ENCODE measurements around the gene NCOA7. TPM values are rescaled to one million over a fixed set of nuclear protein-coding genes. Genes with fewer than 3 reads are reported as not detected.
"Not testable (repeated sequence)": the region's sequence is repeated elsewhere in the genome, so short reads cannot be mapped to it uniquely, and the experiment has no call there.

Gene NCOA7
- total and polyA plus RNA-seq, 9 donors, result 10.9 to 54.1 (median 30.7) TPM

DNA sequence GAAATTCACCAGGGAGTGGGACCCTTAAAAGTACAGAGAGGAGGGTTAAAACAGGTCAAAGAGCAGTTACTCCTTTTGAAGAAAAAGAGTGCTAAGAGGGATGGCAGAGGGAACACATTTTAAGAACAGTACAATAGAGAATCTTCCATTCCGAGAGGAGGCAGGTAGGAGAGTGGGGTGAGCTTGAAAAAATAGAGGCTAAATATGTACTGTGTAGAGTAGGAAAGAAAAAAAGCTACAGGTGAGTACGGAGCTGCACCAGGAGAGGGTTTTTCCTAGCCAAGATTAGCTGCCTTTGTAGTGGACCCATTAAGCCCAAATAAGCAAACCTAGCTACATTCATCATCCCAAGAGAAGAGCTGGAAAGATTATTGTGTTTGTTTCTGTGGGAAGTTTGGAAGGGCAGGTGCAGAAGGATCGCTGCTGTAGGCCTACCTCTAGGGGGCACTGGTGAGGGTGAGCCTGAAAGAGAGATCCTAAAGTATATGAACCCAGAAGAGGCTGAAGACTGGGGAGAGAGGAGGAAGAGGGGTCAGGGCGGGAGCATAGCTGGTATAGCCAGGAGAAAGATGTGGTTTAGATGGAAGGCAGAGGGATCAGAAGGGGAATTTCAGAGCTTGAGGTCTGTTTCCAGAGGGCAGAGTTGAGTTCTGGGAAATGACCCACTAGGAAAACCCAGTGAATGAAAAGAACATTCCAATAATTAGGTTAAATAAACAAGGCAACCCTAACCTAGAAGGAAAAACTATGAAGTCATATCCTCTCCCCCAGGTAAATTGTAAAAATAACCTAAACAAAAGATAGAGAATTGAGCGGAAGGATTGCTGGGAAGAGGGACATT, 115.6 kb downstream of the NCOA7 start:
- WGBS, 3 donors, result 77 to 83% (median 78%) methylated on average over 5 of the region's 5 CpGs
- Histone ChIP-seq H3K4me3 (no peak overlapping the region), H3K4me1 (ENCODE audit: insufficient read depth) (no peaks in the 10 kb centered on the region), H3K27ac (no peak overlapping the region), H3K27me3 (no peaks in the 10 kb centered on the region), H3K36me3 (no peaks in the 10 kb centered on the region), H3K9me3 (no peaks in the 10 kb centered on the region)
- intact Hi-C loops (cut with DNase I), result no loop called here
- DNase-seq, result peak in 2 of 5 donors; percentile 24 to 30
- TF ChIP-seq EP300 (IDR thresholded peaks at IDR 0.05), result no peak
- no peak for TF ChIP-seq POLR2A (IDR thresholded peaks at IDR 0.05)
- TF ChIP-seq, protein P1, sequence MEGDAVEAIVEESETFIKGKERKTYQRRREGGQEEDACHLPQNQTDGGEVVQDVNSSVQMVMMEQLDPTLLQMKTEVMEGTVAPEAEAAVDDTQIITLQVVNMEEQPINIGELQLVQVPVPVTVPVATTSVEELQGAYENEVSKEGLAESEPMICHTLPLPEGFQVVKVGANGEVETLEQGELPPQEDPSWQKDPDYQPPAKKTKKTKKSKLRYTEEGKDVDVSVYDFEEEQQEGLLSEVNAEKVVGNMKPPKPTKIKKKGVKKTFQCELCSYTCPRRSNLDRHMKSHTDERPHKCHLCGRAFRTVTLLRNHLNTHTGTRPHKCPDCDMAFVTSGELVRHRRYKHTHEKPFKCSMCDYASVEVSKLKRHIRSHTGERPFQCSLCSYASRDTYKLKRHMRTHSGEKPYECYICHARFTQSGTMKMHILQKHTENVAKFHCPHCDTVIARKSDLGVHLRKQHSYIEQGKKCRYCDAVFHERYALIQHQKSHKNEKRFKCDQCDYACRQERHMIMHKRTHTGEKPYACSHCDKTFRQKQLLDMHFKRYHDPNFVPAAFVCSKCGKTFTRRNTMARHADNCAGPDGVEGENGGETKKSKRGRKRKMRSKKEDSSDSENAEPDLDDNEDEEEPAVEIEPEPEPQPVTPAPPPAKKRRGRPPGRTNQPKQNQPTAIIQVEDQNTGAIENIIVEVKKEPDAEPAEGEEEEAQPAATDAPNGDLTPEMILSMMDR (IDR thresholded peaks at IDR 0.05), result no peak

DNA sequence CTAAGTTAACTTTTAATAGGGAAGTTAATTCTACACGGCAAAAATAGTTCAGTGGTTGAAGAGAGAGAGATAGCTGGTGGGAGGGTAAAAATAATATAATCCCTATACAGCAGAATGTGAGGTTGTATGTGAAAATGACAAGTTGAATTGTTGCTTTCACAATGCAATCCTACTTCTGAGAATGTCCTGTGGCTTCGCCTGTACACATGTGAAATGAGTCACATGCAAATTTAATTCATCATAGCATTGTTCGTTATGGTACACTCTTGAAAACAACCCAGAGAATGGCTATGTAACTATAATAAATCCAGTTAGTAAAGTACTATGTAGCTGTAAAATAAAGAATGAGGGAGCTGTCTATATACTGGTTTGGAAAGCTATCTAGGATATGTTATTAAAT, 119.8 kb downstream of the NCOA7 start:
- H3K4me1 ChIP-seq (ENCODE audit: insufficient read depth), result no peaks in the 10 kb centered on the region
- no peaks in the 10 kb centered on the region for H3K27me3 ChIP-seq
- no peaks in the 10 kb centered on the region for H3K36me3 ChIP-seq
- DNase-seq, result no peak
- intact Hi-C loops (cut with DNase I), result no loop called here
- WGBS, 3 donors, result 65 to 73% (median 68%) methylated on average over 3 of the region's 3 CpGs
- TF ChIP-seq POLR2A (IDR thresholded peaks at IDR 0.05) (no peak), EP300 (IDR thresholded peaks at IDR 0.05) (no peak)
- TF ChIP-seq, protein P1 (IDR thresholded peaks at IDR 0.05), result no peak
- no peak overlapping the region for H3K27ac ChIP-seq
- H3K4me3 ChIP-seq, result no peak overlapping the region
- no peaks in the 10 kb centered on the region for H3K9me3 ChIP-seq

DNA sequence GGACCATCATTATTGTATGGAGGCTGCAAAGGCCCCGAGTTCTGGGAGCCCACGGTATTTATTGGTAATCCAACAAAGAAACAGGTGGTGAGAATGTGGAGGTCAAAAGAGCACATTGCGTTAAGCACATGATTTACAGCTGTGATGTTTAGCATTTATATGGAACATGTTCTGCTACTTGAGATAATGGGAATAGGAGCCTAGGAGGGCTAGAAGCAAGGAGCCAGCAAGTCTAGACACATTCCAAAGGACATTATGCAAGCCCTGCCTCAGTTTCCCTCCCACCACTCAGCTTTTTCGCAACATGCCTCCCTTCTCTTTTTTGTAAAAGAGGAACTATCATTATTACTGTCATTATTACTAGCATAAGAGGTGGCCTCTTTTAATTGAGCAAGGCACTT, 120.3 kb downstream of the NCOA7 start:
- intact Hi-C loops (cut with DNase I); H3K27ac ChIP-seq; H3K4me3 ChIP-seq; H3K4me1 ChIP-seq (ENCODE audit: insufficient read depth); H3K9me3 ChIP-seq; H3K27me3 ChIP-seq; DNase-seq; H3K36me3 ChIP-seq: not testable (repeated sequence)
- 54 to 58% (median 55%) methylated on average over 4 of the region's 4 CpGs for WGBS, 3 donors

DNA sequence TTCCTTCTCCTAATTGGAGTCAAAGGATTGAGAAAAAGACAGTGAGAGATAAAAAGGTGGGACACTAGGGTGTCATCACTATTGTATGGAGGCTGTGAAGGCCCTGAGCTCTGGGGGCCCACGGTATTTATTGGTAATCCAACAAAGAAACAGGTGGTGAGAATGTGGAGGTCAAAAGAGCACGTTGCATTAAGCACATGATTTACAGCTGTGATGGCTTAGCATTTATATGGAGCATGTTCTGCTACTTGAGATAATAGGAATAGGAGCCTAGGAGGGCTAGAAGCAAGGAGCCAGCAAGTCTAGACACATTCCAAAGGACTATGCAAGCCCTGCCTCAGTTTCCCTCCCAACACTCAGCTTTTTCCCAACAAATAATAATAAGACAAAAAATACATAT, 121.7 kb downstream of the NCOA7 start:
- 40 to 55% (median 48%) methylated on average over 2 of the region's 2 CpGs for WGBS, 3 donors
- intact Hi-C loops (cut with DNase I); H3K27me3 ChIP-seq; DNase-seq; H3K27ac ChIP-seq; H3K9me3 ChIP-seq; H3K4me3 ChIP-seq; H3K36me3 ChIP-seq; H3K4me1 ChIP-seq (ENCODE audit: insufficient read depth): not testable (repeated sequence)

DNA sequence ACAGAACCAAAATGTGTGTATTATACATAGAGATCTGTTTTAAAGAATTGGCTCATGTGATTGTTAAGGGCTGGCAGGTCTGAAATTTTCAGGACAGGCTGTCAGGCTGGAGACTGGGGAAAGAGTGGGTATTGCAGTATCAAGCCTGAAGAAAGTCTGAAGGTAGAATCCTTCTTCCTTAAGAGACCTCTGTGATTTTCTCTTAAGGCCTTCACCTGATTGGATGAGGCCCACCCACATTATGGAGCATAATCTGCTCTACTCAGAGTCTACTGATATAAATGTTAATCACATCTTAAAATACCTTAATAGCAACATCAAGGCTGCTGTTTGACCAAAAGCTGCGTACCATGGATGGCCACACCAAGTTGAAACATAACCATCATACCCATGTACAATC, 122.4 kb downstream of the NCOA7 start:
- Histone ChIP-seq H3K27me3 (no peaks in the 10 kb centered on the region), H3K27ac (no peak overlapping the region), H3K36me3 (no peaks in the 10 kb centered on the region), H3K9me3 (no peaks in the 10 kb centered on the region), H3K4me3 (no peak overlapping the region), H3K4me1 (ENCODE audit: insufficient read depth) (no peaks in the 10 kb centered on the region)
- intact Hi-C loops (cut with DNase I), result no loop called here
- TF ChIP-seq POLR2A (IDR thresholded peaks at IDR 0.05) (no peak), EP300 (IDR thresholded peaks at IDR 0.05) (no peak)
- TF ChIP-seq, protein P1 (IDR thresholded peaks at IDR 0.05), result no peak
- DNase-seq, result no peak
- 96 to 100% (median 97%) methylated on average over 1 of the region's 1 CpG for WGBS, 3 donors
